IMR-90 (cell line): Measurements from ENCODE around the gene TEX2. TPM values are rescaled to one million over a fixed set of nuclear protein-coding genes. Genes with fewer than 3 reads are reported as not detected.

Experiments used
- ATAC-seq: fragments of 200-7000 bp; cut with Tn5 transposase; 2 replicates; pipeline ENCODE4 v1.9.1; 2020; ENCODE audit warnings: low read depth, mild to moderate bottlenecking, moderate library complexity
- BruUV-seq: library from RNA; stranded (reverse); fragments of 400-500 nt; replicated peaks from 2 replicates; lab custom pipeline; 2021; lab: Mats Ljungman, UMichigan
- CTCF ChIA-PET: fragments of 300-600 bp; formaldehyde crosslinking; extraction: SDS; loops from one replicate; lab custom pipeline; 2021; ENCODE audit warnings: antibody characterized with exemption; lab: Yijun Ruan, JAX
- POLR2A ChIA-PET: fragments of 300-600 bp; sonication (Branson Sonifier 250); formaldehyde crosslinking; loops from one replicate; lab custom pipeline; 2022; ENCODE audit warnings: antibody characterized with exemption; ENCODE audit not compliant: unreplicated experiment; lab: Charles Lee
- DNase-seq: peaks from one replicate; pipeline ENCODE4 v3.0.0; 2013
- H2AFZ ChIP-seq: replicated peaks from 2 replicates; pipeline ENCODE3; 2013; ENCODE audit warnings: low read length, mild to moderate bottlenecking; ENCODE audit not compliant: poor library complexity
- H2AK5ac ChIP-seq: 2 replicates; pipeline ENCODE4 v1.6.1; 2013; ENCODE audit warnings: low read depth, low read length, inconsistent platforms
- H2AK9ac ChIP-seq: replicated peaks from 2 replicates; pipeline ENCODE3; 2013; ENCODE audit warnings: mild to moderate bottlenecking, low read depth, low read length, moderate library complexity; ENCODE audit not compliant: poor library complexity
- H2BK120ac ChIP-seq: 2 replicates; pipeline ENCODE4 v1.6.1; 2013; ENCODE audit warnings: low read depth, low read length, inconsistent platforms
- H2BK15ac ChIP-seq: 3 replicates; pipeline ENCODE4 v1.6.1; 2013; ENCODE audit warnings: low read depth, low read length, inconsistent platforms
- H2BK20ac ChIP-seq: 2 replicates; pipeline ENCODE4 v1.6.1; 2013; ENCODE audit warnings: low read depth, mild to moderate bottlenecking, inconsistent platforms, low read length, moderate library complexity
- H2BK5ac ChIP-seq: 2 replicates; pipeline ENCODE4 v1.6.1; 2013; ENCODE audit warnings: mild to moderate bottlenecking, low read depth, low read length, inconsistent platforms; ENCODE audit not compliant: poor library complexity, severe bottlenecking
- H3K14ac ChIP-seq: replicated peaks from 2 replicates; pipeline ENCODE4 v1.6.1; 2013; ENCODE audit warnings: low read depth, low read length, inconsistent platforms
- H3K18ac ChIP-seq: 2 replicates; pipeline ENCODE4 v1.6.1; 2013; ENCODE audit warnings: low read depth, low read length, control low read depth
- H3K23ac ChIP-seq: 2 replicates; pipeline ENCODE4 v1.6.1; 2013; ENCODE audit warnings: low read depth, low read length, inconsistent platforms
- H3K27ac ChIP-seq: 2 replicates; pipeline ENCODE4 v1.5.1; 2013; ENCODE audit warnings: mild to moderate bottlenecking, control low read depth, low read length; ENCODE audit not compliant: insufficient read depth
- H3K27me3 ChIP-seq: 2 replicates; pipeline ENCODE4 v1.6.1; 2013; ENCODE audit warnings: low read length; ENCODE audit not compliant: control insufficient read depth, insufficient read depth
- H3K36me3 ChIP-seq: 2 replicates; pipeline ENCODE4 v1.6.1; 2013; ENCODE audit warnings: low read length, mixed read lengths; ENCODE audit not compliant: control insufficient read depth, insufficient read depth
- H3K4ac ChIP-seq: 2 replicates; pipeline ENCODE4 v1.6.1; 2013; ENCODE audit warnings: low read depth, low read length, inconsistent platforms
- H3K4me1 ChIP-seq: 2 replicates; pipeline ENCODE4 v1.6.1; 2013; ENCODE audit warnings: low read length, mixed read lengths; ENCODE audit not compliant: control insufficient read depth, insufficient read depth
- H3K4me2 ChIP-seq: 2 replicates; pipeline ENCODE4 v1.6.1; 2013; ENCODE audit warnings: low read depth, mild to moderate bottlenecking, control low read depth, low read length, moderate library complexity
- H3K4me3 ChIP-seq: 2 replicates; pipeline ENCODE4 v1.5.1; 2013; ENCODE audit warnings: low read depth, mild to moderate bottlenecking, control low read depth, low read length, moderate library complexity; ENCODE audit not compliant: insufficient read depth
- H3K56ac ChIP-seq: 2 replicates; pipeline ENCODE4 v1.6.1; 2013; ENCODE audit warnings: low read length, inconsistent platforms; ENCODE audit not compliant: insufficient read depth; ENCODE audit errors: extremely low read depth
- H3K79me1 ChIP-seq, 2 experiments: 2 replicates each; pipeline ENCODE4 v1.6.1; 2013; ENCODE audit warnings: low read length in 2 of 2, inconsistent platforms in 1 of 2, low read depth in 1 of 2
- H3K9ac ChIP-seq: 2 replicates; pipeline ENCODE4 v1.6.1; 2013; ENCODE audit warnings: low read depth, low read length, control low read depth
- H3K9me1 ChIP-seq: 2 replicates; pipeline ENCODE4 v1.6.1; 2013; ENCODE audit warnings: low read length, inconsistent platforms; ENCODE audit not compliant: insufficient read depth
- H3K9me3 ChIP-seq: 2 replicates; pipeline ENCODE4 v1.6.1; 2013; ENCODE audit warnings: low read length; ENCODE audit not compliant: control insufficient read depth, insufficient read depth
- H4K20me1 ChIP-seq: 2 replicates; pipeline ENCODE4 v1.6.1; 2013; ENCODE audit warnings: low read length, inconsistent platforms; ENCODE audit not compliant: insufficient read depth
- H4K5ac ChIP-seq: 2 replicates; pipeline ENCODE4 v1.6.1; 2013; ENCODE audit warnings: mild to moderate bottlenecking, low read depth, low read length, control low read depth
- H4K8ac ChIP-seq, 2 experiments: 2 replicates each; pipeline ENCODE4 v1.6.1; 2013; ENCODE audit warnings: low read depth in 2 of 2, low read length in 2 of 2, control low read depth in 1 of 2, inconsistent platforms in 1 of 2
- H4K91ac ChIP-seq: 2 replicates; pipeline ENCODE4 v1.6.1; 2013; ENCODE audit warnings: low read depth, low read length, inconsistent platforms; ENCODE audit not compliant: insufficient read depth
- BHLHE40 ChIP-seq: fragments of 150-350 bp; IDR thresholded peaks from 2 replicates; pipeline ENCODE4 v1.6.1; 2016; ENCODE audit warnings: mild to moderate bottlenecking, low read depth, low read length
- CEBPB ChIP-seq: IDR thresholded peaks from 2 replicates; pipeline ENCODE4 v1.6.1; 2012; ENCODE audit warnings: low read depth, low read length, improper control_type of control experiment
- FOS ChIP-seq: fragments of 150-350 bp; IDR thresholded peaks from 2 replicates; pipeline ENCODE4 v1.6.1; 2016; ENCODE audit warnings: low read depth, low read length
- MAFK ChIP-seq: IDR thresholded peaks from 2 replicates; pipeline ENCODE4 v1.6.1; 2012; ENCODE audit warnings: low read depth, low read length, improper control_type of control experiment
- RAD21 ChIP-seq: IDR thresholded peaks from 2 replicates; pipeline ENCODE4 v1.6.1; 2012; ENCODE audit warnings: low read length, improper control_type of control experiment
- RCOR1 ChIP-seq: IDR thresholded peaks from 2 replicates; pipeline ENCODE4 v1.6.1; 2012; ENCODE audit warnings: mild to moderate bottlenecking, low read length, improper control_type of control experiment; ENCODE audit not compliant: insufficient replicate concordance
- WGBS, 2 experiments: methylation state at CpG; one replicate each; pipeline versions ENCODE4 v1.1.5 to v1.1.7; 2013; ENCODE audit warnings: missing lambda C conversion rate in 2 of 2; ENCODE audit not compliant: insufficient read length in 1 of 2; ENCODE audit errors: extremely low coverage in 2 of 2; 5-methylcytosine and 5-hydroxymethylcytosine counted together
- dilution Hi-C: fragments of 300-500 bp; cut with HindIII; formaldehyde crosslinking; loops from one replicate; pipeline ENCODE4 v1.14.3; 2018; ENCODE audit warnings: low sequenced_read_pairs; ENCODE audit not compliant: unreplicated experiment
- in situ Hi-C: fragments of 300-500 bp; cut with MboI; formaldehyde crosslinking; loops from 3 replicates; pipeline ENCODE4 v1.14.3; 2019; ENCODE audit warnings: low sequenced_read_pairs, inconsistent platforms, mixed read lengths
- intact Hi-C: fragments of 100-400 bp; cut with micrococcal nuclease; formaldehyde crosslinking; loops from 2 replicates; pipeline ENCODE4 v1.10.0; 2022
- polyA plus RNA-seq, 3 experiments: library from polyadenylated mRNA; depleted of rRNA; stranded (reverse); fragments of >200 nt; gene quantifications; 2 replicates each; pipeline ENCODE4 v1.2.3, GENCODE V29; 2012; ENCODE audit warnings: low replicate concordance in 1 of 3
- total RNA-seq: library from RNA; depleted of rRNA; stranded (reverse); fragments of >200 nt; gene quantifications from 2 replicates; pipeline ENCODE4 v1.2.3, GENCODE V29; 2012
- TF ChIP-seq, protein P1 (sequence below): conservative IDR thresholded peaks from 2 replicates; pipeline ENCODE4 v1.5.1; 2012; ENCODE audit warnings: mild to moderate bottlenecking, low read depth, low read length, improper control_type of control experiment

TEX2 gene
- total and polyA plus RNA-seq, 2 of the 4 experiments (the other 2 are of a cell fraction): 18.2 to 21.9 TPM

DNA sequence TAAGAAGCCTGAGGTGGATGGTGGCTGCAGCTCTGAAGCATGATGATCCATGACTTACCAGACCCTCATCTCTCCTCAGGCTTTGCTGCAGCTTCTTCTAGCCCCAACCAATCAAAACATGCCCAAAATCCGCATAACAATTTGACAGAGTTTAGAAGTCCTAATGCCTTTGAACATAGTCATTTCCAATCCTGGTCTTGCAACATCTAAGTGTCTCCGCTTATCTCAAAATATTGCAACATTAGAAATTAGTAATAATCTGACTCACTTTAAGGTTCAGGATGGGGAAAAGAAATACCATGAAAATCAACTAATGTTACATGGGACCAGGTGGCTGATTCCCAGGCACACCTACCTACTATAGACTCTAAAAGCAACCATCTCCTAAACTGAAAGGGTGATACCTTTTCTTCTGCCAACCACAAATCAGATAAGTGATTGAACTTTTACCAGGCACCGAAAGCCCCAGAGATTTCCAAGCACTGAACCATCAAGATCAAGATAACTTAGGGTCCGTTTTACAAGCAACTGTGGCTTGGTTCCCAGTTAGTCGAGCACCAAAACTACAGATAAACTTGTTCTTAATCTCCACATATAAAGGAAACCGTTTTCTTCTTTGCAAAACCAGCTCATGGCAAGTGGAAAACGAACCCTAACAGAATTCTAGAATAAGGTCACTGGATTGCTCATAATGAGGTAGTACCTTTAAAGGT lies 147.1 kb downstream of the TEX2 start:
- H3K9ac ChIP-seq: no peak overlapping the region
- ChIA-PET POLR2A (no interaction called here), CTCF (interaction anchor here (0.7 to 0.8 kb wide), 2 partner anchors 36 to 87 kb away, joined by 3 to 4 read pairs; no protein-coding TSS in a partner anchor)
- no peak overlapping the region for H3K56ac ChIP-seq
- dilution Hi-C loops (no loop called here), intact Hi-C loops (no loop called here), in situ Hi-C loops (no loop called here)
- peak overlapping the region; percentile 51 for H3K4me2 ChIP-seq
- no peak overlapping the region for H3K4me3 ChIP-seq
- WGBS, 2 experiments: no CpG with 5 or more reads among the region's 7 CpGs
- peak; percentile 94 for DNase-seq
- peak overlapping the region; percentile 45; the same call in 1 of the 2 replicates for H3K14ac ChIP-seq
- peak overlapping the region; percentile 29; the same call in 1 of the 2 replicates for H3K4ac ChIP-seq
- H2AK9ac ChIP-seq: no peak overlapping the region
- peaks cover 21% of the 10 kb centered on the region for H3K9me1 ChIP-seq
- H4K8ac ChIP-seq: peak overlapping the region in 1 of 2 experiments; percentile 53; a peak in 2 of 4 replicates
- peak overlapping the region; percentile 41 for H2BK5ac ChIP-seq
- peaks cover 26 to 55% of the 10 kb centered on the region in 2 experiments for H3K79me1 ChIP-seq
- H3K27ac ChIP-seq: peak overlapping the region; percentile 30; the same call in 1 of the 2 replicates
- no peaks in the 10 kb centered on the region for H3K27me3 ChIP-seq
- no peaks in the 10 kb centered on the region for H3K9me3 ChIP-seq
- H4K91ac ChIP-seq: peak overlapping the region; percentile 39; the same call in 1 of the 2 replicates
- peak; percentile 83 for ATAC-seq
- no peak overlapping the region for H4K5ac ChIP-seq
- H3K36me3 ChIP-seq: no peaks in the 10 kb centered on the region
- H3K4me1 ChIP-seq: peaks cover 16% of the 10 kb centered on the region
- H2BK120ac ChIP-seq: peak overlapping the region; percentile 76
- peak overlapping the region; percentile 7; the same call in 1 of the 2 replicates for H3K18ac ChIP-seq
- H4K20me1 ChIP-seq: peaks cover 9% of the 10 kb centered on the region; the same call in 1 of the 2 replicates
- TF ChIP-seq FOS: peak; percentile 93
- no peak for TF ChIP-seq RAD21
- TF ChIP-seq CEBPB: peak; percentile 100
- peak; percentile 40 for TF ChIP-seq RCOR1
- TF ChIP-seq MAFK: no peak
- TF ChIP-seq, protein P1, sequence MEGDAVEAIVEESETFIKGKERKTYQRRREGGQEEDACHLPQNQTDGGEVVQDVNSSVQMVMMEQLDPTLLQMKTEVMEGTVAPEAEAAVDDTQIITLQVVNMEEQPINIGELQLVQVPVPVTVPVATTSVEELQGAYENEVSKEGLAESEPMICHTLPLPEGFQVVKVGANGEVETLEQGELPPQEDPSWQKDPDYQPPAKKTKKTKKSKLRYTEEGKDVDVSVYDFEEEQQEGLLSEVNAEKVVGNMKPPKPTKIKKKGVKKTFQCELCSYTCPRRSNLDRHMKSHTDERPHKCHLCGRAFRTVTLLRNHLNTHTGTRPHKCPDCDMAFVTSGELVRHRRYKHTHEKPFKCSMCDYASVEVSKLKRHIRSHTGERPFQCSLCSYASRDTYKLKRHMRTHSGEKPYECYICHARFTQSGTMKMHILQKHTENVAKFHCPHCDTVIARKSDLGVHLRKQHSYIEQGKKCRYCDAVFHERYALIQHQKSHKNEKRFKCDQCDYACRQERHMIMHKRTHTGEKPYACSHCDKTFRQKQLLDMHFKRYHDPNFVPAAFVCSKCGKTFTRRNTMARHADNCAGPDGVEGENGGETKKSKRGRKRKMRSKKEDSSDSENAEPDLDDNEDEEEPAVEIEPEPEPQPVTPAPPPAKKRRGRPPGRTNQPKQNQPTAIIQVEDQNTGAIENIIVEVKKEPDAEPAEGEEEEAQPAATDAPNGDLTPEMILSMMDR: no peak
- TF ChIP-seq BHLHE40: no peak
- peak overlapping the region; percentile 75; the same call in 1 of the 2 replicates for H2BK20ac ChIP-seq
- H2AFZ ChIP-seq: no peak overlapping the region
- H3K23ac ChIP-seq: no peak overlapping the region
- peak overlapping the region; percentile 25; the same call in 2 of the 3 replicates for H2BK15ac ChIP-seq
- peak overlapping the region; percentile 41 for H2AK5ac ChIP-seq
- BruUV-seq: no TSS peak
